Activated CD4-positive, alpha-beta memory T cell treated with anti-CD3 and anti-CD28 coated beads for 36 hours (primary cell): ENCODE measurements around the gene TXK. TPM values are rescaled to one million over a fixed set of nuclear protein-coding genes. Genes with fewer than 3 reads are reported as not detected.

Experiments used
- CTCF ChIA-PET: fragments of 350-600 bp; sonication (Branson Sonifier 250); formaldehyde crosslinking; loops from one replicate; lab custom pipeline; 2021; ENCODE audit warnings: antibody characterized with exemption, inconsistent platforms; lab: Charles Lee
- POLR2A ChIA-PET: fragments of 350-600 bp; sonication (Branson Sonifier 250); formaldehyde crosslinking; loops from one replicate; lab custom pipeline; 2021; ENCODE audit warnings: antibody characterized with exemption; lab: Charles Lee
- DNase-seq: peaks from one replicate; pipeline ENCODE4 v3.0.0-alpha.2; 2020
- H3K27ac Mint-ChIP-seq: one replicate; pipeline ENCODE4 v1.8.0; 2021; ENCODE audit warnings: mixed read lengths
- H3K27me3 Mint-ChIP-seq: one replicate; pipeline ENCODE4 v1.8.0; 2021; ENCODE audit warnings: mixed read lengths
- H3K36me3 Mint-ChIP-seq: one replicate; pipeline ENCODE4 v1.8.0; 2021; ENCODE audit warnings: mixed read lengths
- H3K4me1 Mint-ChIP-seq: one replicate; pipeline ENCODE4 v1.8.0; 2021; ENCODE audit warnings: low read depth, mixed read lengths
- H3K4me3 Mint-ChIP-seq: one replicate; pipeline ENCODE4 v1.8.0; 2021; ENCODE audit warnings: mild to moderate bottlenecking, mixed read lengths
- H3K9me3 Mint-ChIP-seq: one replicate; pipeline ENCODE4 v1.8.0; 2021; ENCODE audit warnings: mixed read lengths
- intact Hi-C: fragments of 100-400 bp; cut with micrococcal nuclease; formaldehyde crosslinking; loops from one replicate; pipeline ENCODE4 v1.15.1; 2023
- total RNA-seq, 2 experiments: library from RNA; stranded (reverse); gene quantifications; one replicate each; pipeline ENCODE4 v1.2.3, GENCODE V29; 2021

TXK gene
- total RNA-seq, 2 experiments from 2014 or later: 16.5 to 18.4 TPM

DNA sequence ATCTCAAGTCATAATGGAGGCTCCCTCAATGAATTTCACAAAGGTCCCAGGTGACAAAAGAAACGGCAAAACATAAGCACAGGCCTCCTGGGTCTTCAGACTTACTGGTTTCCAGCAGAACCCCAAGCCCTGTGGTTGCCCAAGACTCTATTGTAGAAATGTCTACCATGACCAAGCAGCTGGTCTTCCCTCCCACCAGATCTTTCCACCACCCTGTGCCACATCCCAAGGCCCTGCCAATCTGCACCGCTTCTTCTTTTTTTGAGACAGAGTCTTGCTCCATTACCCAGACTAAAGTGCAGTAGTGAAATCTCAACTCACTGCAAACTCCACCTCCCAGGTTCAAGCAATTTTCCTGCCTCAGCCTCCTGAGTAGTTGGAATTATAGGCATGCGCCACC, 23.2 kb upstream of the TXK start:
- no peak for DNase-seq
- Mint-ChIP-seq H3K27ac (no peak overlapping the region), H3K27me3 (peaks cover 1% of the 10 kb centered on the region), H3K4me3 (no peak overlapping the region), H3K36me3 (peaks cover 40% of the 10 kb centered on the region), H3K9me3 (peaks cover 37% of the 10 kb centered on the region), H3K4me1 (peaks cover 12% of the 10 kb centered on the region)
- intact Hi-C loops: no loop called here
- ChIA-PET POLR2A (no interaction called here), CTCF (no interaction called here)

DNA sequence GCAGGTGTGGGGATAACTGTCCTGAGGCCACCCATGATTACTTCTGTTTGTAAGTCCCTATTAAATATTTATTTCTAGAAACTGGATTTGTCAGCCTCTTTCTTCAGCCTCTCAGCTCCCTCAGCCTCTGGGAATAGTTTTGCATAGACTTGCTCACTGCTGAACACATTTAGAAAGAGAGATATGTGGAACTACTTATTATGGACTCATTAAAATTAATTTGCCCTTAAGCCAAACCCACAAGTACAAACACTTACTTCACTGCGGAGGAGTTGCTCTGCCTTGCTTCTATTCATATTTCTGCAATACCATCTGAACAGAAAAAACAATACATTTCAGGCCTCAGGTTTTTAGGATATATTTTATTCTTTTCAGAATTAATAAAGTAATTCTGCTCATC, 22.4 kb upstream of the TXK start:
- Mint-ChIP-seq H3K4me1 (peaks cover 4% of the 10 kb centered on the region), H3K36me3 (peaks cover 40% of the 10 kb centered on the region), H3K9me3 (peaks cover 37% of the 10 kb centered on the region), H3K4me3 (no peak overlapping the region), H3K27me3 (peaks cover 1% of the 10 kb centered on the region), H3K27ac (no peak overlapping the region)
- intact Hi-C loops: no loop called here
- ChIA-PET POLR2A (no interaction called here), CTCF (no interaction called here)
- no peak for DNase-seq

DNA sequence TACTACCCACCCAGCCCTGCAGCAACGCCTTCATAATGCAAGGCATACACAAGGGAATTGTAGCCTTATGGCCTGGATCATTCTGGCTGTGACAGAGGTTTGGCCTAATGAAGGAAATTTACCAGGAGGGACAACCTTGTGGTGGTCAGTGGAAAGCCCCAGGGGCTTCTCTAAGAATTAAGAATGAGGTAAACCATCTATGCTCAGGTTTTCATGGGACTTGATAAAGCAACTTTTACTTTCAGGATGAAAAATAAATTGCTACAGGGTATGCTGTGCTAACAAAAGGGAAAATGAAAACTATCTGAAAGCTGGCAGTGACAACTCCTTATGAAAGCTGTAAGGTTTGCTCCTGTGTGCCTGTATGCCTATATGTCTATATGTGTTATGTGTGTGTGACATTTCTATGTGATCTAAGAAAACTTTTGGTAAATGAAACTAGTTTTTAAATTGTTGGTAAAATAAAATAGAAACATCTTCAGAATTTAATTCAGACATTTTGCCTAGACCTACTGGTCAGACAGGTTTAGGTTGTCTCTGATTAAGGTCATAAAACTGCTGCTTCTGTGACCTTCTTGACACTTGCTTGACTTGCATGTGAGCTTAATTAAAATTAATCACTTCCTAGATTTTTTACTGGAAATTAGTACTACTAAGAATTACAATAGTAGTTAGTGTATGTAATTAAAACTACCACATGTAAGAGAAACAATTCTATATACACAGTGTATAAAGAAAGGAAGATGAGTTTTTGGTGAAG, 19.9 kb upstream of the TXK start:
- H3K4me1 Mint-ChIP-seq: peaks cover 2% of the 10 kb centered on the region
- intact Hi-C loops: no loop called here
- no peak overlapping the region for H3K27ac Mint-ChIP-seq
- H3K27me3 Mint-ChIP-seq: no peaks in the 10 kb centered on the region
- ChIA-PET CTCF (interaction anchor here (0.6 kb wide), 1 partner anchor 73 kb away, joined by 3 read pairs; no protein-coding TSS in a partner anchor), POLR2A (no interaction called here)
- H3K36me3 Mint-ChIP-seq: peaks cover 38% of the 10 kb centered on the region
- H3K4me3 Mint-ChIP-seq: no peak overlapping the region
- no peak for DNase-seq
- H3K9me3 Mint-ChIP-seq: peaks cover 37% of the 10 kb centered on the region

DNA sequence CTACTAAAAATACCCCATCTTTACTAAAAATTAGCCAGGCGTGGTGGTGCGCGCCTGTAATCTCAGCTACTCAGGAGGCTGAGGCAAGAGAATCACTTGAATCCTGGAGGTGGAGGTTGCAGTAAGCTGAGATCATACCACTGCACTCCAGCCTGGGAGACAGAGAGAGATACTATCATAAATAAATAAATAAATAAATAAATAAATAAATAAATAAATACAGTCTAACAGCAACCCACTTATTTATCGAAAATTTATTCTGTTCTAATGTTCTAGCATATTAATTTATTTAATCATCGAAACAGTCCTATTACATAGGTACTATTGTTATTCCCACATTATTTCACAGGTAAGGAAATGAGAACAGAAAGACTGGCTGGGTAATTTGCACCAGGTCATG, 18.2 kb upstream of the TXK start:
- no peak for DNase-seq
- Mint-ChIP-seq H3K36me3 (peaks cover 34% of the 10 kb centered on the region), H3K27ac (no peak overlapping the region), H3K27me3 (no peaks in the 10 kb centered on the region), H3K4me3 (no peak overlapping the region), H3K9me3 (peaks cover 36% of the 10 kb centered on the region), H3K4me1 (peaks cover 2% of the 10 kb centered on the region)
- ChIA-PET POLR2A (no interaction called here), CTCF (no interaction called here)
- intact Hi-C loops: no loop called here

DNA sequence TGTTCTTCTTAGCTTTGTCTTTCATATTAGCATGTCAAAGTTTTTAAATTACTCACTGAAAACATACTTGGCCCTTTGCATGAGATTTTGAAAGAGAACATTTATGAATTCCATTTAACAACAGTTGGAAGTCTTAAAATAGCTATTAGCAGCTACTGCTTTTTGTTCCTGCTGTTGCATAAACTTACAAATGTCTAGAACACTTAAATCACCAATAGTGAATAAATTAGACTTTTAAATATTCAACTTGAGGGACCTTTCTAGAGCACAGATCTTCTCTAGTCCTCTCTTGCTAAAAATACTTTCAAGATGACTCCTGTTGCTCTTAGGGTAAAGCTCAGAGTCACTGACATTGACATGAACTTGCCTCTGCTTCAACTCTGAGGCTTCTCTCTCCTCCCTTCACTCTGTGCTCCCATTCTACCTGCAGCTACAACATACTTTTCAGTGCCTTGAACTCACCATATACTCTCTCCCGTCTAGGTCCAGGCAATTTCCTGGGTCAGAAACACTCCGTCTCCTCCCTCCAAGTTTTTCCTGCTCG, 15.8 kb upstream of the TXK start:
- Mint-ChIP-seq H3K4me1 (peaks cover 2% of the 10 kb centered on the region), H3K4me3 (no peak overlapping the region), H3K27ac (no peak overlapping the region), H3K27me3 (no peaks in the 10 kb centered on the region), H3K36me3 (peaks cover 18% of the 10 kb centered on the region), H3K9me3 (peaks cover 16% of the 10 kb centered on the region)
- ChIA-PET CTCF (no interaction called here), POLR2A (interaction anchor here (0.9 kb wide), 1 partner anchor 25 kb away, joined by 3 read pairs; no protein-coding TSS in a partner anchor)
- DNase-seq: no peak
- intact Hi-C loops: no loop called here

DNA sequence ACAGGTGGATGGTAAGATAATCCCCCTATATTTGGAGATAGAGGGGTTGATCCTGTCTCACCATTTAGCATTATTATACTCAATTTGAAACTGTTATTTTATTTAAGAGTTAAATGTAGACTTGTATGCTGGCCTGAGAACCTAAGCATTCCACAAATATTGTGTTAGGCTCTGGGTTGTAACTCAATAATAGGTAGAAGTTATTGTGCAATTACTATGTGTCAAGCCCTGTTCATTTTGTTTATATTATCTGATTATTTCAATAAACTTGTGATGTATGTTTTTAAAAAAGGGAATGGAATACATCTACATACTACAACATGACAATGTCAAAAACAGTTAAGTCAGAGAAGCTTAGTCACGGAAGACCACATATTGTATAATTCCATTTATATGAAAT, 13.6 kb upstream of the TXK start:
- peaks cover 2% of the 10 kb centered on the region for H3K4me1 Mint-ChIP-seq
- no peaks in the 10 kb centered on the region for H3K9me3 Mint-ChIP-seq
- H3K4me3 Mint-ChIP-seq: no peak overlapping the region
- intact Hi-C loops: no loop called here
- H3K36me3 Mint-ChIP-seq: peaks cover under 1% of the 10 kb centered on the region
- ChIA-PET CTCF (no interaction called here), POLR2A (no interaction called here)
- no peak overlapping the region for H3K27ac Mint-ChIP-seq
- no peak for DNase-seq
- no peaks in the 10 kb centered on the region for H3K27me3 Mint-ChIP-seq

DNA sequence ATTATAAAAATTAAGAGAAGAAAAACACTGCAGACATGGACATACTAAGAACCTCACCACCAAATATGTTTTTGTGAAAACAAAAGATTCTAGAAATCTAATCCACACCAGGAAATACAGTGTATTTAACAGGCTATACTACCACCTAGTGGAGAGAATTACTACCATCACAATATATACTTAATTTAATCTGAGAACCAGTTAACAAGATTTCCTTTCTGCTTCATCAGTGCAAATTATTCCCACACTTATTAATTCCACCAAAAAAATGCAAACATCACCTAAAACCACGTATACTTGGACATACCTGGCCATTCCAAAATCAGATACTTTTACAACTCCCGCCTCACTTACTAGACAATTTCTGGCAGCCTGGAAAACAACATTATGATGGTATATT, 7.0 kb upstream of the TXK start:
- H3K27me3 Mint-ChIP-seq: no peaks in the 10 kb centered on the region
- DNase-seq: no peak
- no peak overlapping the region for H3K4me3 Mint-ChIP-seq
- ChIA-PET POLR2A (no interaction called here), CTCF (interaction anchor here (0.9 to 7.3 kb wide), 5 partner anchors 12 to 125 kb away, joined by 3 to 112 read pairs (median 38); no protein-coding TSS in a partner anchor)
- no peak overlapping the region for H3K27ac Mint-ChIP-seq
- intact Hi-C loops: loop anchor here (1.0 to 2.0 kb wide), 5 partner anchors 32 to 455 kb away; no protein-coding TSS in a partner anchor
- H3K36me3 Mint-ChIP-seq: no peaks in the 10 kb centered on the region
- peaks cover 46% of the 10 kb centered on the region for H3K4me1 Mint-ChIP-seq
- H3K9me3 Mint-ChIP-seq: no peaks in the 10 kb centered on the region

DNA sequence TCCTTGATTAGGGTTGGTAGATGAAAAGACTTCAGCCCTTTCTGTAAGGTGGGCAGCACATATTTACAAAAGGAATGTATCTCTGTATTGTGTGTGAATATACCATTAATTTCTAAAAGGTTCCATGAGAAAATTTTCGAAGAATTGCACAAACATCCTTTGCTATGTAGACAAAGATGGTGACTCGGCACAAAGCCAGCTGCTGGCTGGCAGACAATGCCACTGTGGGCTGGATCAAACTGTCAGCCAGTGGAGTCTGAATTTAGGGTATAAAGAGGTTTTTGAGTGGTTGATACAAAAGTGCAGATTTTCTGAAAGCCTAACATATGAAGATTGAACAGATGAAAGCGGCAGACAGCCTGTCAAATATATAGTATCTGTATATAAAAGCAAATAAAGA, 5.6 kb upstream of the TXK start:
- Mint-ChIP-seq H3K27me3 (no peaks in the 10 kb centered on the region), H3K27ac (peak overlapping the region; percentile 82), H3K9me3 (no peaks in the 10 kb centered on the region), H3K4me1 (peaks cover 60% of the 10 kb centered on the region), H3K4me3 (no peak overlapping the region), H3K36me3 (no peaks in the 10 kb centered on the region)
- intact Hi-C loops: loop anchor here (1.0 to 2.0 kb wide), 3 partner anchors 11 to 213 kb away; no protein-coding TSS in a partner anchor
- no peak for DNase-seq
- ChIA-PET POLR2A (interaction anchor here (0.7 kb wide), 1 partner anchor 131 kb away, joined by 3 read pairs; no protein-coding TSS in a partner anchor), CTCF (interaction anchor here (0.9 to 7.3 kb wide), 10 partner anchors 11 to 212 kb away, joined by 3 to 112 read pairs (median 10); no protein-coding TSS in a partner anchor)

DNA sequence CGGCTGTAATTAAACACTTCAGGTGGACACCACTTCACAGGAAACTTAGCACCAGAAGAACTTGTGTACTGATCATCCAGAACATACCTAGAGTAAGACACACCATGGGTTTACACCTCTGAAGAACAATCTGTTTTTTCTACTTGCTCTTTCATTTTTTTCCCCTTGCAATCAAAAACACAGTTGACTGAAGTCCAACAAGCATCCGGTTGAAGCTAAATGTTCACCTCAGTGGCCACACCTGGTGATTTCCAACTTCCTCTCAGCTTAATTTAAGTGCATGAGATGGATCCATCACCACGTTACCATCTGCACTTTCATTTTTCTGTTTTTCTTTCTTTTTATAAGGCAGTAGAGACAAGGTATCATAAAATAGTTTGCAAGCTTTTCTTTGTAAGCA, 4.9 kb upstream of the TXK start:
- no peaks in the 10 kb centered on the region for H3K9me3 Mint-ChIP-seq
- peak overlapping the region; percentile 22 for H3K4me3 Mint-ChIP-seq
- POLR2A ChIA-PET: interaction anchor here (0.7 to 2.1 kb wide), 3 partner anchors 9 to 132 kb away, joined by 3 to 21 read pairs (median 6); no protein-coding TSS in a partner anchor
- CTCF ChIA-PET: interaction anchor here (0.9 to 7.3 kb wide), 10 partner anchors 10 to 212 kb away, joined by 3 to 112 read pairs (median 10); no protein-coding TSS in a partner anchor
- H3K36me3 Mint-ChIP-seq: no peaks in the 10 kb centered on the region
- peaks cover 68% of the 10 kb centered on the region for H3K4me1 Mint-ChIP-seq
- peak; percentile 56 for DNase-seq
- peak overlapping the region; percentile 82 for H3K27ac Mint-ChIP-seq
- H3K27me3 Mint-ChIP-seq: no peaks in the 10 kb centered on the region
- intact Hi-C loops: loop anchor here (1.0 to 2.0 kb wide), 3 partner anchors 11 to 36 kb away; no protein-coding TSS in a partner anchor

DNA sequence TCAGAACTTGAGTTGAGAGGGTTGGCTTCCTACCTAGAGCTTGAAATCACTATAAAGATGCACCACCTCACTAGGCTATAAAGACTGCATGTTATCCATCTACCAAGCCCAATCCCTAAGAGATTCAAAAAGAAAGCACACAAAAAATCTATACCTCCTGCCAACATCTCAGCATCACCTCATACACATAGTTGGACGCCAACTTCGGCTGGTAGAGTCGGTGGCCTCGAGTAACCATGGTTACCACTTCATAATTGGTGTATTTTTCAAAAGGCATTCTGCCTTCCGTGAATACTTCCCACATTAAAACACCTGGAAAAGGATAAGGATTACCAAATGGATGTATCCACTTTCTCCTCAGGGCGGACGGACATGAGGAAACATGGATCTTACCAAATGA, 4.5 kb upstream of the TXK start:
- intact Hi-C loops: loop anchor here (1.0 to 2.0 kb wide), 2 partner anchors 14 to 35 kb away; no protein-coding TSS in a partner anchor
- Mint-ChIP-seq H3K36me3 (no peaks in the 10 kb centered on the region), H3K9me3 (no peaks in the 10 kb centered on the region), H3K27me3 (no peaks in the 10 kb centered on the region), H3K4me1 (peaks cover 71% of the 10 kb centered on the region), H3K4me3 (peak overlapping the region; percentile 22), H3K27ac (peak overlapping the region; percentile 82)
- ChIA-PET POLR2A (interaction anchor here (2.0 to 2.1 kb wide), 2 partner anchors 9 to 10 kb away, joined by 6 to 21 read pairs; no protein-coding TSS in a partner anchor), CTCF (interaction anchor here (1.2 to 7.3 kb wide), 6 partner anchors 9 to 136 kb away, joined by 4 to 112 read pairs (median 34); no protein-coding TSS in a partner anchor)
- no peak for DNase-seq

DNA sequence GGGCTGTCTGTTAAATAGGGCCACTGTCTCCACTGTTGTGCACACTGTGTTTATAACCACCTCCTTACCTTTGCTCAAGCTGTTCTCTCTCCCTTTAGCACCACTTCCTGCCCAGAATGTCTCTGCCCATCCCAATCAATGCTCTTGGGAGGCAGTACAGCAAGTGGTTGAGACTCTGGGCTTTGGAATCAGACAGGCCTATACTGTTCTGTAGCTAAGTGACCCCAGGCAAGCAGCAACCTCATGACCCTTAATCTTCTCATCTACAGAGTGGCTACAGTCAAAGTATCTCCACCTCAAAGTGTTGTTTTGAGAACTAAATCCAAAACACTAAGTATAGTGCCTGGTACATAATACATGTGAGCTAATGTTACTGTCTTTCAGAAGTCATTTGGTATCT, 3.8 kb upstream of the TXK start:
- no peaks in the 10 kb centered on the region for H3K36me3 Mint-ChIP-seq
- peak overlapping the region; percentile 82 for H3K27ac Mint-ChIP-seq
- no peaks in the 10 kb centered on the region for H3K27me3 Mint-ChIP-seq
- H3K9me3 Mint-ChIP-seq: no peaks in the 10 kb centered on the region
- intact Hi-C loops: loop anchor here (1.0 to 2.0 kb wide), 2 partner anchors 13 to 35 kb away; no protein-coding TSS in a partner anchor
- peak; percentile 19 for DNase-seq
- CTCF ChIA-PET: interaction anchor here (0.7 to 7.3 kb wide), 5 partner anchors 9 to 103 kb away, joined by 4 to 112 read pairs (median 38); no protein-coding TSS in a partner anchor
- peak overlapping the region; percentile 16 for H3K4me3 Mint-ChIP-seq
- POLR2A ChIA-PET: interaction anchor here (2.0 to 2.1 kb wide), 2 partner anchors 8 to 10 kb away, joined by 6 to 21 read pairs; no protein-coding TSS in a partner anchor
- H3K4me1 Mint-ChIP-seq: peaks cover 73% of the 10 kb centered on the region
